WTC11 (cell line): ENCODE data around the gene SH3TC1. TPM values are rescaled to one million over a fixed set of nuclear protein-coding genes. Genes with fewer than 3 reads are reported as not detected.

Source experiments
- ATAC-seq: fragments of 200-7000 bp; cut with Tn5 transposase; 2 replicates; pipeline ENCODE4 v1.10.0; 2021; ENCODE audit warnings: mild to moderate bottlenecking, moderate library complexity
- CTCF ChIA-PET: fragments of 300-600 bp; sonication (Branson Sonifier 250); formaldehyde crosslinking; loops from one replicate; lab custom pipeline; 2021; ENCODE audit warnings: antibody characterized with exemption; lab: Charles Lee
- POLR2A ChIA-PET: fragments of 350-600 bp; sonication (Branson Sonifier 250); formaldehyde crosslinking; loops from one replicate; lab custom pipeline; 2021; ENCODE audit warnings: antibody characterized with exemption; lab: Charles Lee
- DNase-seq: peaks from one replicate; pipeline ENCODE4 v3.0.0; 2021; ENCODE audit warnings: low spot score
- H3K27ac Mint-ChIP-seq: 2 replicates; pipeline ENCODE4 v1.8.0; 2021; ENCODE audit warnings: mixed read lengths
- H3K27me3 Mint-ChIP-seq: 2 replicates; pipeline ENCODE4 v1.8.0; 2021; ENCODE audit warnings: low read depth, mild to moderate bottlenecking, moderate library complexity, mixed read lengths
- H3K36me3 Mint-ChIP-seq: 2 replicates; pipeline ENCODE4 v1.8.0; 2021; ENCODE audit warnings: mixed read lengths
- H3K4me1 Mint-ChIP-seq: 2 replicates; pipeline ENCODE4 v1.8.0; 2022; ENCODE audit warnings: mixed read lengths
- H3K4me3 Mint-ChIP-seq: 2 replicates; pipeline ENCODE4 v1.8.0; 2021; ENCODE audit warnings: mild to moderate bottlenecking, moderate library complexity, mixed read lengths
- H3K9me3 Mint-ChIP-seq: 2 replicates; pipeline ENCODE4 v1.8.0; 2021; ENCODE audit warnings: mixed read lengths
- ARID4B ChIP-seq: sonication (generic); formaldehyde crosslinking; IDR thresholded peaks from 2 replicates; pipeline ENCODE4 v1.8.0; 2023; ENCODE audit warnings: missing genetic modification reagents, mild to moderate bottlenecking, borderline replicate concordance
- ATF3 ChIP-seq: sonication (generic); formaldehyde crosslinking; conservative IDR thresholded peaks from 2 replicates; pipeline ENCODE4 v1.8.1; 2022; ENCODE audit warnings: mild to moderate bottlenecking, missing genetic modification reagents
- E2F4 ChIP-seq: sonication (generic); formaldehyde crosslinking; IDR thresholded peaks from 2 replicates; pipeline ENCODE4 v1.8.1; 2022; ENCODE audit warnings: low read depth, mild to moderate bottlenecking, moderate library complexity, missing genetic modification reagents, borderline replicate concordance
- ESRRA ChIP-seq: sonication (generic); formaldehyde crosslinking; IDR thresholded peaks from 2 replicates; pipeline ENCODE4 v1.8.1; 2022; ENCODE audit warnings: mild to moderate bottlenecking, missing genetic modification reagents, borderline replicate concordance
- FOXK1 ChIP-seq: sonication (generic); formaldehyde crosslinking; IDR thresholded peaks from 2 replicates; pipeline ENCODE4 v1.8.0; 2022; ENCODE audit warnings: mild to moderate bottlenecking, moderate library complexity, missing genetic modification reagents
- GABPB1 ChIP-seq: sonication (generic); formaldehyde crosslinking; IDR thresholded peaks from 2 replicates; pipeline ENCODE4 v1.8.1; 2023; ENCODE audit warnings: mild to moderate bottlenecking, missing genetic modification reagents
- GRHL2 ChIP-seq: fragments of 250-450 bp; sonication (Bioruptor Pico); IDR thresholded peaks from 2 replicates; pipeline ENCODE4 v1.8.0; 2022; ENCODE audit warnings: mild to moderate bottlenecking, moderate library complexity; ENCODE audit not compliant: insufficient replicate concordance, severe bottlenecking
- GTF2I ChIP-seq: fragments of 250-450 bp; sonication (Bioruptor Pico); conservative IDR thresholded peaks from 2 replicates; pipeline ENCODE4 v1.4.0; 2021; ENCODE audit warnings: mild to moderate bottlenecking
- HMGA2 ChIP-seq: fragments of 250-450 bp; sonication (Bioruptor Pico); IDR thresholded peaks from 2 replicates; pipeline ENCODE4 v1.4.0; 2021; ENCODE audit warnings: mild to moderate bottlenecking, moderate library complexity
- IRF1 ChIP-seq: sonication (generic); formaldehyde crosslinking; IDR thresholded peaks from 2 replicates; pipeline ENCODE4 v1.8.0; 2023; ENCODE audit warnings: missing genetic modification reagents
- JUN ChIP-seq: sonication (generic); formaldehyde crosslinking; IDR thresholded peaks from 2 replicates; pipeline ENCODE4 v1.8.0; 2023; ENCODE audit warnings: mild to moderate bottlenecking, missing genetic modification reagents
- NFATC4 ChIP-seq: fragments of 250-450 bp; sonication (Bioruptor Pico); IDR thresholded peaks from 2 replicates; pipeline ENCODE4 v1.9.0; 2021; ENCODE audit warnings: mild to moderate bottlenecking
- NR1H2 ChIP-seq: sonication (generic); formaldehyde crosslinking; IDR thresholded peaks from 2 replicates; pipeline ENCODE4 v1.9.0; 2021; ENCODE audit warnings: mild to moderate bottlenecking, moderate library complexity, missing genetic modification reagents
- TP53 ChIP-seq: sonication (generic); formaldehyde crosslinking; IDR thresholded peaks from 2 replicates; pipeline ENCODE4 v1.8.1; 2023; ENCODE audit warnings: mild to moderate bottlenecking, missing genetic modification reagents
- USF1 ChIP-seq: sonication (generic); formaldehyde crosslinking; IDR thresholded peaks from 2 replicates; pipeline ENCODE4 v1.8.0; 2022; ENCODE audit warnings: mild to moderate bottlenecking, missing genetic modification reagents
- ZNF219 ChIP-seq: sonication (generic); formaldehyde crosslinking; IDR thresholded peaks from 2 replicates; pipeline ENCODE4 v1.8.0; 2023; ENCODE audit warnings: missing genetic modification reagents, mild to moderate bottlenecking, borderline replicate concordance
- ZNF263 ChIP-seq: sonication (generic); formaldehyde crosslinking; IDR thresholded peaks from 2 replicates; pipeline ENCODE4 v1.8.1; 2022; ENCODE audit warnings: low read depth, mild to moderate bottlenecking, moderate library complexity, missing genetic modification reagents
- total RNA-seq: library from RNA; stranded (reverse); gene quantifications from 3 replicates; pipeline ENCODE4 v1.2.3, GENCODE V29; 2021

The SH3TC1 gene
- total RNA-seq, 1 experiment from 2014 or later, result 0.42 TPM

- no peak for TF ChIP-seq USF1
Measured at GRCh38 chr4:8241895-8242696, 43.0 kb downstream of the SH3TC1 start (continued).

DNA sequence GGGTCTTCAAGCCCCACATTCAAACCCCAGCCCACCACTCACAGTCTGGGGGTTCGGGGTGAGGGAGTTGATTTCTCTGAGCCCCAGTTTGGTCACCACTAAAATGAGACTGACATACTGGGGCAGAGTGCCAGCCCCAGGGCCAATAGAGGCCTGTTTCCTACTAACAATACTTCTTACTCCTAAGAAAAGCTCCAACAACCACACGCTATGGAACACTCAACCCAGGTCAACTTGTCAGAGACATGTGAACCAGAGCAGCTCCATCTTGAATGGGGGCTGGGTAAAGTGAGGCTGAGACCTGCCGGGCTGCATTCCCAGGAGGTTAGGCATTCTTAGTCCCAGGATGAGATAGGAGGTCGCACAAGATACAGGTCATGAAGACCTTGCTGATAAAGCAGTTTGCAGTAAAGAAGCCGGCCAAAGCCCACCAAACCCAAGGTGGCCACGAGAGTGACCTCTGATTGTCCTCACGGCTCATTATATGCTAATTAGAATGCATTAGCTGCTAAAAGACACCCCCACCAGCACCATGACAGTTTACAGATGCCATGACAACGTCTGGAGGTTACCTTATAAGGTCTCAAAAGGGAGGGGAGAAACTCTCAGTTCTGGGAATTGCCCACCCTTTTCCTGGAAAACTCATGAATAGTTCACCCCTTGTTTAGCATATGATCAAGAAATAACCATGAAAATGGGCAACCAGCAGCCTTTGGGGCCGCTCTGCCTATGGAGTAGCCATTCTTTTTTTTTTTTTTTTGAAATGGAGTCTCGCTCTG, 43.9 kb downstream of the SH3TC1 start:
- H3K4me1 Mint-ChIP-seq, result no peaks in the 10 kb centered on the region
- POLR2A ChIA-PET, result interaction anchor here (0.9 kb wide), 1 partner anchor 66 kb away, joined by 5 read pairs; no protein-coding TSS in a partner anchor
- H3K4me3 Mint-ChIP-seq, result no peak overlapping the region
- CTCF ChIA-PET, result interaction anchor here (0.6 to 3.2 kb wide), 43 partner anchors 8 to 364 kb away, joined by 3 to 30 read pairs (median 3); partner anchors contain the start of gene HTRA3
- H3K27me3 Mint-ChIP-seq, result no peaks in the 10 kb centered on the region; the same call in 1 of the 2 replicates
- DNase-seq (no peak), ATAC-seq (no peak)
- no peaks in the 10 kb centered on the region for H3K36me3 Mint-ChIP-seq
- no peak overlapping the region for H3K27ac Mint-ChIP-seq
- H3K9me3 Mint-ChIP-seq, result no peaks in the 10 kb centered on the region
- TF ChIP-seq HMGA2 (CRISPR knock-in tag) (no peak), NFATC4 (CRISPR knock-in tag) (no peak), NR1H2 (no peak), ESRRA (CRISPR knock-in tag) (no peak), GABPB1 (no peak), JUN (CRISPR knock-in tag) (no peak), ATF3 (no peak), GRHL2 (no peak), ZNF263 (CRISPR knock-in tag) (no peak), ARID4B (CRISPR knock-in tag) (no peak), IRF1 (CRISPR knock-in tag) (no peak), FOXK1 (CRISPR knock-in tag) (no peak), GTF2I (CRISPR knock-in tag) (no peak)

- ATAC-seq, result no peak
- ChIA-PET POLR2A (no interaction called here), CTCF (interaction anchor here (1.0 to 2.0 kb wide), 3 partner anchors 67 to 192 kb away, joined by 3 to 8 read pairs (median 3); no protein-coding TSS in a partner anchor)
- DNase-seq, result no peak
- Mint-ChIP-seq H3K4me3 (no peak overlapping the region), H3K27me3 (no peaks in the 10 kb centered on the region; the same call in 1 of the 2 replicates), H3K9me3 (no peaks in the 10 kb centered on the region), H3K36me3 (no peaks in the 10 kb centered on the region), H3K27ac (no peak overlapping the region), H3K4me1 (no peaks in the 10 kb centered on the region)
- TF ChIP-seq E2F4 (CRISPR knock-in tag), result no peak
- TF ChIP-seq IRF1 (CRISPR knock-in tag), result no peak
- TF ChIP-seq ZNF219 (CRISPR knock-in tag), result no peak
- no peak for TF ChIP-seq TP53 (CRISPR knock-in tag)
Measured at GRCh38 chr4:8244001-8244757, 45.1 kb downstream of the SH3TC1 start.
